DND-41 (cell line): ENCODE results near the gene PHF21B.
"Not testable (repeated sequence)": the region's sequence is repeated elsewhere in the genome, so short reads cannot be mapped to it uniquely, and the experiment has no call there.

ENCODE experiments used
- ATAC-seq: fragments of 200-7000 bp; cut with Tn5 transposase; 3 replicates; pipeline ENCODE4 v1.9.1; 2021; ENCODE audit warnings: low read depth; ENCODE audit not compliant: insufficient read depth
- DNase-seq: peaks from one replicate; pipeline ENCODE4 v3.0.0-alpha.2; 2020
- H2AFZ ChIP-seq: 2 replicates; pipeline ENCODE4 v1.6.0; 2012; ENCODE audit warnings: low read depth, low read length
- H3K27ac ChIP-seq: 2 replicates; pipeline ENCODE4 v1.5.1; 2012; ENCODE audit warnings: low read length, inconsistent platforms
- H3K27me3 ChIP-seq: fragments of 200-600 bp; sonication (generic); 2 replicates; pipeline ENCODE4 v1.6.0; 2012; ENCODE audit warnings: low read length, mild to moderate bottlenecking, inconsistent platforms; ENCODE audit not compliant: insufficient read depth, poor library complexity
- H3K36me3 ChIP-seq: 2 replicates; pipeline ENCODE4 v1.5.1; 2012; ENCODE audit warnings: low read length, inconsistent platforms; ENCODE audit not compliant: insufficient read depth
- H3K4me1 ChIP-seq: 2 replicates; pipeline ENCODE4 v1.5.1; 2012; ENCODE audit warnings: mild to moderate bottlenecking, low read length; ENCODE audit not compliant: insufficient read depth
- H3K4me2 ChIP-seq: 2 replicates; pipeline ENCODE4 v1.6.0; 2012; ENCODE audit warnings: mild to moderate bottlenecking, moderate library complexity, low read length, inconsistent platforms; ENCODE audit not compliant: insufficient read depth
- H3K4me3 ChIP-seq, 2 experiments: fragments of 200-600 bp in 1 of 2; shearing (Covaris generic) in 1 of 2; 2 replicates each; pipeline ENCODE4 v1.5.1; 2012 to 2016; ENCODE audit warnings: inconsistent platforms in 2 of 2, low read length in 2 of 2, mild to moderate bottlenecking in 2 of 2, low read depth in 1 of 2, moderate library complexity in 1 of 2
- H3K79me2 ChIP-seq: 2 replicates; pipeline ENCODE4 v1.6.0; 2012; ENCODE audit warnings: low read length, inconsistent platforms; ENCODE audit not compliant: insufficient read depth
- H3K9ac ChIP-seq: 2 replicates; pipeline ENCODE4 v1.6.0; 2012; ENCODE audit warnings: low read depth, mild to moderate bottlenecking, inconsistent platforms, low read length, moderate library complexity
- H3K9me3 ChIP-seq: 2 replicates; pipeline ENCODE4 v1.5.1; 2012; ENCODE audit warnings: low read length, moderate library complexity, mild to moderate bottlenecking, inconsistent platforms; ENCODE audit not compliant: insufficient read depth, severe bottlenecking
- H4K20me1 ChIP-seq: 2 replicates; pipeline ENCODE4 v1.6.0; 2012; ENCODE audit warnings: low read length; ENCODE audit not compliant: insufficient read depth
- CTCF ChIP-seq: IDR thresholded peaks from 2 replicates; pipeline ENCODE4 v1.5.1; 2012; ENCODE audit warnings: borderline replicate concordance, low read length, moderate library complexity, mild to moderate bottlenecking; ENCODE audit not compliant: poor library complexity, severe bottlenecking; ENCODE audit errors: extremely low read depth
- EZH2 ChIP-seq: IDR thresholded peaks from 3 replicates; pipeline ENCODE4 v1.6.1; 2012; ENCODE audit warnings: borderline replicate concordance, low read depth, mild to moderate bottlenecking, moderate library complexity, low read length, inconsistent platforms; ENCODE audit not compliant: severe bottlenecking

Gene PHF21B

GRCh38 chr22:44906248-44906936 lies 103.4 kb downstream of the PHF21B start:
- Histone ChIP-seq H3K4me1 (no peaks in the 10 kb centered on the region), H3K4me2 (no peak overlapping the region), H3K9me3 (peaks cover 16% of the 10 kb centered on the region), H3K27me3 (no peaks in the 10 kb centered on the region), H2AFZ (no peak overlapping the region), H3K79me2 (no peaks in the 10 kb centered on the region), H3K4me3 (no peak overlapping the region), H4K20me1 (no peaks in the 10 kb centered on the region), H3K36me3 (peaks cover 74% of the 10 kb centered on the region), H3K27ac (no peak overlapping the region), H3K9ac (no peak overlapping the region)
- ATAC-seq (no peak), DNase-seq (no peak)
- TF ChIP-seq EZH2 (no peak), CTCF (no peak)

- H3K9ac ChIP-seq, H3K79me2 ChIP-seq, H4K20me1 ChIP-seq, H3K4me3 ChIP-seq, H3K4me1 ChIP-seq, H3K4me2 ChIP-seq, H3K27ac ChIP-seq, H2AFZ ChIP-seq, DNase-seq, H3K27me3 ChIP-seq, ATAC-seq: not testable (repeated sequence)
- Histone ChIP-seq H3K9me3 (peaks cover 20% of the 10 kb centered on the region), H3K36me3 (peaks cover 63% of the 10 kb centered on the region)
These were observed 105.2 kb downstream of the PHF21B start for GRCh38 chr22:44904492-44905152.

- H3K9ac ChIP-seq, H4K20me1 ChIP-seq, H3K4me2 ChIP-seq, H2AFZ ChIP-seq, H3K27ac ChIP-seq, H3K27me3 ChIP-seq, H3K4me3 ChIP-seq, H3K79me2 ChIP-seq, H3K4me1 ChIP-seq, ATAC-seq, DNase-seq: not testable (repeated sequence)
- peaks cover 50% of the 10 kb centered on the region for H3K36me3 ChIP-seq
- H3K9me3 ChIP-seq, result peaks cover 20% of the 10 kb centered on the region
These were observed 106.6 kb downstream of the PHF21B start for GRCh38 chr22:44903164-44903563.

GRCh38 chr22:44901301-44901700 lies 108.5 kb downstream of the PHF21B start:
- no peak for TF ChIP-seq EZH2
- TF ChIP-seq CTCF, result no peak
- Histone ChIP-seq H3K27ac (no peak overlapping the region), H3K79me2 (no peaks in the 10 kb centered on the region), H3K9ac (no peak overlapping the region), H3K9me3 (peaks cover 20% of the 10 kb centered on the region), H3K36me3 (peaks cover 33% of the 10 kb centered on the region), H3K4me1 (no peaks in the 10 kb centered on the region), H2AFZ (no peak overlapping the region), H3K27me3 (no peaks in the 10 kb centered on the region), H3K4me2 (no peak overlapping the region), H3K4me3 (no peak overlapping the region), H4K20me1 (no peaks in the 10 kb centered on the region)
- ATAC-seq (no peak), DNase-seq (no peak)
